ENCODE data around the gene CEP57.
A peak's percentile ranks its signal among the peaks of the same experiment; 100 is the strongest.
"Not testable (repeated sequence)": the region's sequence is repeated elsewhere in the genome, so short reads cannot be mapped to it uniquely, and the experiment has no call there.

CEP57 gene

GRCh38 chr11:95835768-95836488 is 45.6 kb downstream of the CEP57 start:
- H3K27ac ChIP-seq, result no peak overlapping the region
- TF ChIP-seq CTCF (conservative IDR thresholded peaks at IDR 0.05), result peak; percentile 95
- TF ChIP-seq ZFX (IDR thresholded peaks at IDR 0.05), result no peak

GRCh38 chr11:95845167-95845566 is 54.9 kb downstream of the CEP57 start:
- TF ChIP-seq CTCF (conservative IDR thresholded peaks at IDR 0.05) (no peak), ZFX (IDR thresholded peaks at IDR 0.05) (no peak)
- H3K27ac ChIP-seq, result no peak overlapping the region

GRCh38 chr11:95849087-95849825 is 59.0 kb downstream of the CEP57 start:
- TF ChIP-seq ZFX (IDR thresholded peaks at IDR 0.05) (no peak), CTCF (conservative IDR thresholded peaks at IDR 0.05) (peak; percentile 79)
- H3K27ac ChIP-seq, result no peak overlapping the region

GRCh38 chr11:95850137-95850536 is 59.8 kb downstream of the CEP57 start:
- no peak overlapping the region for H3K27ac ChIP-seq
- no peak for TF ChIP-seq ZFX (IDR thresholded peaks at IDR 0.05)
- TF ChIP-seq CTCF (conservative IDR thresholded peaks at IDR 0.05), result no peak

- TF ChIP-seq ZFX (IDR thresholded peaks at IDR 0.05) (no peak), CTCF (conservative IDR thresholded peaks at IDR 0.05) (no peak)
- H3K27ac ChIP-seq, result no peak overlapping the region
These were observed 62.8 kb downstream of the CEP57 start for GRCh38 chr11:95853138-95853537.

- TF ChIP-seq CTCF (conservative IDR thresholded peaks at IDR 0.05) (no peak), ZFX (IDR thresholded peaks at IDR 0.05) (no peak)
These were observed 63.6 kb downstream of the CEP57 start for GRCh38 chr11:95853862-95854261.

GRCh38 chr11:95854362-95854761 is 64.1 kb downstream of the CEP57 start:
- not testable (repeated sequence) for H3K27ac ChIP-seq

More at GRCh38 chr11:95853862-95854261, 63.6 kb downstream of the CEP57 start:
- no peak overlapping the region for H3K27ac ChIP-seq

GRCh38 chr11:95860024-95860423 is 69.7 kb downstream of the CEP57 start:
- not testable (repeated sequence) for H3K27ac ChIP-seq
